Body of pancreas (tissue), 4 donors: ENCODE data around the gene NEGR1. TPM values are rescaled to one million over a fixed set of nuclear protein-coding genes. Genes with fewer than 3 reads are reported as not detected.

Source experiments
- ATAC-seq: fragments of 150-250 bp; one replicate; pipeline ENCODE4 v1.9.1; 2016
- DNase-seq, 4 donors: peaks; one replicate each; pipeline ENCODE4 v3.0.0-alpha.2; 2019
- H3K27ac ChIP-seq, 4 donors: fragments of 200-600 bp; sonication (generic); 1 replicate in 3 of 4; 2 replicates in 1 of 4; pipeline versions ENCODE4 v1.5.1 to v1.6.1; 2016 to 2019; ENCODE audit warnings: mild to moderate bottlenecking in 1 of 4, mixed read lengths in 1 of 4, moderate library complexity in 1 of 4
- H3K27me3 ChIP-seq, 2 donors: fragments of 200-600 bp; sonication (generic); one replicate each; pipeline ENCODE4 v1.6.0; 2016; ENCODE audit warnings: mild to moderate bottlenecking in 1 of 2
- H3K36me3 ChIP-seq, 2 donors: fragments of 200-600 bp; sonication (generic); replicated peaks in 1 of 2; 2 replicates each; pipeline ENCODE4 v1.5.1; 2016; ENCODE audit warnings: low read depth in 2 of 2; ENCODE audit not compliant: insufficient read depth in 1 of 2
- H3K4me1 ChIP-seq: fragments of 200-600 bp; sonication (generic); one replicate; pipeline ENCODE4 v1.6.0; 2016
- H3K4me3 ChIP-seq, 2 donors: fragments of 200-600 bp; sonication (generic); 1 replicate in 1 of 2; 2 replicates in 1 of 2; pipeline ENCODE4 v1.5.1; 2016 to 2019
- H3K9me3 ChIP-seq, 3 donors: fragments of 200-600 bp; sonication (generic); 1 replicate in 2 of 3; 2 replicates in 1 of 3; pipeline ENCODE4 v1.5.1; 2016
- CTCF ChIP-seq, 7 experiments: fragments of 450-650 bp in 4 of 7; fragments of 200-600 bp in 3 of 7; sonication (generic) in 3 of 7; IDR thresholded peaks; one replicate each; pipeline ENCODE4 v1.5.1; 2016 to 2019; ENCODE audit warnings: antibody characterized with exemption in 7 of 7
- POLR2A ChIP-seq, 3 donors: fragments of 450-650 bp; IDR thresholded peaks; one replicate each; pipeline ENCODE4 v1.6.1; 2016; ENCODE audit warnings: antibody characterized with exemption in 3 of 3, mild to moderate bottlenecking in 2 of 3
- WGBS, 2 donors: methylation state at CpG; one replicate each; pipeline ENCODE4 v1.1.5; 2017; 5-methylcytosine and 5-hydroxymethylcytosine counted together
- intact Hi-C: fragments of 100-400 bp; cut with DNase I; formaldehyde crosslinking; loops from one replicate; pipeline ENCODE4 v1.15.1; 2023
- total RNA-seq, 2 donors: library from RNA; depleted of rRNA; stranded (reverse); fragments of >200 nt; gene quantifications; one replicate each; pipeline ENCODE4 v1.1.0, GENCODE V29; 2016

The NEGR1 gene
- total RNA-seq, 2 donors from 2014 or later: 6.3 to 9.6 TPM

- ATAC-seq: peak; percentile 60
- H3K9me3 ChIP-seq: no peaks in the 10 kb centered on the region
- no peak overlapping the region for H3K27ac ChIP-seq
- no peak for TF ChIP-seq CTCF (IDR thresholded peaks at IDR 0.05)
- no peak for TF ChIP-seq POLR2A (IDR thresholded peaks at IDR 0.05)
- H3K27me3 ChIP-seq: no peaks in the 10 kb centered on the region
- 24 to 28% methylated on average over 2 of the region's 2 CpGs for WGBS, 2 donors
- peaks cover 6% of the 10 kb centered on the region for H3K4me1 ChIP-seq
- intact Hi-C loops: no loop called here
- H3K4me3 ChIP-seq: no peak overlapping the region
- H3K36me3 ChIP-seq: no peaks in the 10 kb centered on the region
- no peak for DNase-seq
Observed at GRCh38 chr1:71667216-71667615, 615.1 kb downstream of the NEGR1 start.

- Histone ChIP-seq H3K36me3 (no peaks in the 10 kb centered on the region), H3K4me3 (no peak overlapping the region), H3K4me1 (peaks cover 6% of the 10 kb centered on the region), H3K27me3 (no peaks in the 10 kb centered on the region), H3K27ac (no peak overlapping the region), H3K9me3 (no peaks in the 10 kb centered on the region)
- DNase-seq: no peak
- intact Hi-C loops: no loop called here
- no peak for ATAC-seq
- TF ChIP-seq POLR2A (IDR thresholded peaks at IDR 0.05): no peak
- TF ChIP-seq CTCF (IDR thresholded peaks at IDR 0.05): no peak
Observed at GRCh38 chr1:71666609-71667008, 615.7 kb downstream of the NEGR1 start.

GRCh38 chr1:71660411-71660810 lies 621.9 kb downstream of the NEGR1 start:
- intact Hi-C loops: no loop called here
- H3K36me3 ChIP-seq: no peaks in the 10 kb centered on the region
- no peak for TF ChIP-seq CTCF (IDR thresholded peaks at IDR 0.05)
- no peak for TF ChIP-seq POLR2A (IDR thresholded peaks at IDR 0.05)
- ATAC-seq (no peak), DNase-seq (no peak)
- no peaks in the 10 kb centered on the region for H3K27me3 ChIP-seq
- H3K9me3 ChIP-seq: no peaks in the 10 kb centered on the region
- no peak overlapping the region for H3K4me3 ChIP-seq
- no peaks in the 10 kb centered on the region for H3K4me1 ChIP-seq
- WGBS, 2 donors: 66 to 69% methylated on average over 4 of the region's 4 CpGs
- no peak overlapping the region for H3K27ac ChIP-seq

GRCh38 chr1:71657891-71658679 lies 624.3 kb downstream of the NEGR1 start:
- no peak for TF ChIP-seq POLR2A (IDR thresholded peaks at IDR 0.05)
- no peak for TF ChIP-seq CTCF (IDR thresholded peaks at IDR 0.05)
- H3K27ac ChIP-seq: no peak overlapping the region
- ATAC-seq: no peak
- H3K9me3 ChIP-seq: no peaks in the 10 kb centered on the region
- H3K36me3 ChIP-seq: no peaks in the 10 kb centered on the region
- no peak for DNase-seq
- intact Hi-C loops: no loop called here
- H3K4me3 ChIP-seq: no peak overlapping the region
- no peaks in the 10 kb centered on the region for H3K27me3 ChIP-seq
- no peaks in the 10 kb centered on the region for H3K4me1 ChIP-seq
- WGBS, 2 donors: 54 to 55% methylated on average over 4 of the region's 4 CpGs

GRCh38 chr1:71656902-71657301 lies 625.4 kb downstream of the NEGR1 start:
- Histone ChIP-seq H3K27me3 (no peaks in the 10 kb centered on the region), H3K36me3 (no peaks in the 10 kb centered on the region), H3K9me3 (no peaks in the 10 kb centered on the region), H3K4me3 (no peak overlapping the region), H3K27ac (no peak overlapping the region), H3K4me1 (no peaks in the 10 kb centered on the region)
- intact Hi-C loops: no loop called here
- ATAC-seq (no peak), DNase-seq (no peak)
- WGBS, 2 donors: 62 to 88% methylated on average over 1 of the region's 1 CpG
- TF ChIP-seq CTCF (IDR thresholded peaks at IDR 0.05) (no peak), POLR2A (IDR thresholded peaks at IDR 0.05) (no peak)
